Keratinocyte (primary cell): Measurements from ENCODE around the gene SREK1IP1. TPM values are rescaled to one million over a fixed set of nuclear protein-coding genes. Genes with fewer than 3 reads are reported as not detected.

Source experiments
- DNase-seq: peaks from one replicate; pipeline ENCODE4 v3.0.0-alpha.2; 2011; ENCODE audit warnings: low read depth, missing footprints, low spot score
- FAIRE-seq: peaks from 2 replicates; lab custom pipeline; 2011; peaks lifted over from hg19 to GRCh38; lab: Jason Lieb, UNC
- H2AFZ ChIP-seq: 2 replicates; pipeline ENCODE4 v1.6.0; 2012; ENCODE audit warnings: low read length, control low read depth, inconsistent platforms; ENCODE audit not compliant: control insufficient read depth
- H3K27ac ChIP-seq: 2 replicates; pipeline ENCODE4 v1.5.1; 2011; ENCODE audit warnings: low read length; ENCODE audit not compliant: control insufficient read depth, insufficient read depth
- H3K27me3 ChIP-seq: 3 replicates; pipeline ENCODE4 v1.6.0; 2011; ENCODE audit warnings: low read length; ENCODE audit not compliant: control insufficient read depth, insufficient read depth; ENCODE audit errors: extremely low read depth
- H3K36me3 ChIP-seq, 2 experiments: 2 replicates in 1 of 2; 3 replicates in 1 of 2; pipeline ENCODE4 v1.5.1; 2011; ENCODE audit warnings: low read length in 2 of 2, mild to moderate bottlenecking in 1 of 2; ENCODE audit not compliant: control insufficient read depth in 2 of 2, insufficient read depth in 2 of 2; ENCODE audit errors: extremely low read depth in 1 of 2
- H3K4me1 ChIP-seq: 3 replicates; pipeline ENCODE4 v1.5.1; 2011; ENCODE audit warnings: low read length; ENCODE audit not compliant: control insufficient read depth, insufficient read depth; ENCODE audit errors: extremely low read depth
- H3K4me2 ChIP-seq: 3 replicates; pipeline ENCODE4 v1.6.0; 2011; ENCODE audit warnings: low read depth, low read length; ENCODE audit not compliant: control insufficient read depth, insufficient read depth; ENCODE audit errors: extremely low read depth
- H3K4me3 ChIP-seq, 3 experiments: fragments of 200-600 bp in 1 of 3; sonication (generic) in 1 of 3; 2 replicates in 2 of 3; 3 replicates in 1 of 3; pipeline ENCODE4 v1.5.1; 2011 to 2016; ENCODE audit warnings: low read length in 3 of 3, mild to moderate bottlenecking in 3 of 3, control low read depth in 2 of 3, inconsistent platforms in 1 of 3, low read depth in 1 of 3, mixed read lengths in 1 of 3, mixed run types in 1 of 3, moderate library complexity in 1 of 3; ENCODE audit not compliant: control insufficient read depth in 2 of 3, insufficient read depth in 2 of 3; ENCODE audit errors: extremely low read depth in 1 of 3
- H3K79me2 ChIP-seq: 2 replicates; pipeline ENCODE4 v1.6.0; 2012; ENCODE audit warnings: low read length; ENCODE audit not compliant: control insufficient read depth, insufficient read depth
- H3K9ac ChIP-seq: 3 replicates; pipeline ENCODE4 v1.6.0; 2011; ENCODE audit warnings: low read length; ENCODE audit not compliant: control insufficient read depth, insufficient read depth; ENCODE audit errors: extremely low read depth
- H3K9me1 ChIP-seq: 3 replicates; pipeline ENCODE4 v1.6.0; 2011; ENCODE audit warnings: low read length; ENCODE audit not compliant: control insufficient read depth, insufficient read depth; ENCODE audit errors: extremely low read depth
- H3K9me3 ChIP-seq: 2 replicates; pipeline ENCODE4 v1.5.1; 2012; ENCODE audit warnings: low read depth, low read length; ENCODE audit not compliant: control insufficient read depth
- H4K20me1 ChIP-seq: 3 replicates; pipeline ENCODE4 v1.6.0; 2011; ENCODE audit warnings: low read length; ENCODE audit not compliant: control insufficient read depth, insufficient read depth; ENCODE audit errors: extremely low read depth
- EZH2 ChIP-seq: IDR thresholded peaks from one replicate; pipeline ENCODE4 v1.6.1; 2012; ENCODE audit warnings: inconsistent platforms, mild to moderate bottlenecking, low read length, moderate library complexity
- dilution Hi-C: fragments of 300-500 bp; cut with MboI; formaldehyde crosslinking; loops from one replicate; pipeline ENCODE4 v1.7.0; 2020; ENCODE audit warnings: low sequenced_read_pairs; ENCODE audit not compliant: extremely low pct_ligation_motif_present
- polyA plus RNA-seq, 5 experiments: library from polyadenylated mRNA; depleted of rRNA in 3 of 5; stranded (reverse) in 3 of 5; stranded (forward) in 1 of 5; unstranded in 1 of 5; fragments of >200 nt; gene quantifications; 1 replicate in 1 of 5; 2 replicates in 3 of 5; 3 replicates in 1 of 5; pipeline versions ENCODE4 v1.2.1 to v1.2.3, GENCODE V29; 2011 to 2012; ENCODE audit warnings: missing spikeins in 2 of 5, low read depth in 1 of 5, low replicate concordance in 1 of 5
- TF ChIP-seq, protein P1 (sequence below), 3 experiments: IDR thresholded peaks in 1 of 3; conservative IDR thresholded peaks in 1 of 3; optimal IDR thresholded peaks in 1 of 3; 2 replicates in 2 of 3; 3 replicates in 1 of 3; pipeline versions ENCODE3 to v1.5.1; 2011; ENCODE audit warnings: low read length in 3 of 3, mild to moderate bottlenecking in 3 of 3, moderate library complexity in 2 of 3, control low read depth in 1 of 3, inconsistent platforms in 1 of 3; ENCODE audit not compliant: insufficient read depth in 2 of 3; ENCODE audit errors: extremely low read depth in 1 of 3

The SREK1IP1 gene
- polyA plus RNA-seq, 1 donor (not counting 4 experiments of a cell fraction or from before 2014, with no cell fraction given) = 10.8 TPM

DNA sequence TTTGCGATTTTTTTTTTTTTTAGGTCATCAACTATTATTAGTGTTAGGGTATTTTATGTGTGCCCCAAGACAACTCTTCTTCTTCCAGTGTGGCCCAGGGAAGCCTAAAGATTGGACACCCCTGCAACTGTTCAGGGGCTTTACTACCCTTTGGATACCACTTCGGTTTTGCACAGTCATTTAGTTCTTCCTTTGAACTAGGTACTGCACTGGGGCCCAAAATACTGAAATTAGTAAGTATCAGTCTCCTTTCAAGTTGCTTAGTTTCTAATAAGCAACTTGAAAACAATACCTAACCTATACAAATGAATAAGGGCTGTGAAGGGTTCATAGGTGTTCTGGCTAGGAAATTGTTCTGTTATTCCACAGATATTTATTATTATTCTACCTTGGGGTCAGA lies 45.6 kb upstream of the SREK1IP1 start:
- Histone ChIP-seq H3K4me2 (no peak overlapping the region), H4K20me1 (no peaks in the 10 kb centered on the region), H3K4me3 (no peak overlapping the region), H3K79me2 (no peaks in the 10 kb centered on the region), H3K36me3 (no peaks in the 10 kb centered on the region), H3K9ac (no peak overlapping the region), H3K9me1 (no peaks in the 10 kb centered on the region), H2AFZ (no peak overlapping the region), H3K4me1 (no peaks in the 10 kb centered on the region), H3K9me3 (no peaks in the 10 kb centered on the region), H3K27ac (no peak overlapping the region), H3K27me3 (no peaks in the 10 kb centered on the region)
- TF ChIP-seq, protein P1, sequence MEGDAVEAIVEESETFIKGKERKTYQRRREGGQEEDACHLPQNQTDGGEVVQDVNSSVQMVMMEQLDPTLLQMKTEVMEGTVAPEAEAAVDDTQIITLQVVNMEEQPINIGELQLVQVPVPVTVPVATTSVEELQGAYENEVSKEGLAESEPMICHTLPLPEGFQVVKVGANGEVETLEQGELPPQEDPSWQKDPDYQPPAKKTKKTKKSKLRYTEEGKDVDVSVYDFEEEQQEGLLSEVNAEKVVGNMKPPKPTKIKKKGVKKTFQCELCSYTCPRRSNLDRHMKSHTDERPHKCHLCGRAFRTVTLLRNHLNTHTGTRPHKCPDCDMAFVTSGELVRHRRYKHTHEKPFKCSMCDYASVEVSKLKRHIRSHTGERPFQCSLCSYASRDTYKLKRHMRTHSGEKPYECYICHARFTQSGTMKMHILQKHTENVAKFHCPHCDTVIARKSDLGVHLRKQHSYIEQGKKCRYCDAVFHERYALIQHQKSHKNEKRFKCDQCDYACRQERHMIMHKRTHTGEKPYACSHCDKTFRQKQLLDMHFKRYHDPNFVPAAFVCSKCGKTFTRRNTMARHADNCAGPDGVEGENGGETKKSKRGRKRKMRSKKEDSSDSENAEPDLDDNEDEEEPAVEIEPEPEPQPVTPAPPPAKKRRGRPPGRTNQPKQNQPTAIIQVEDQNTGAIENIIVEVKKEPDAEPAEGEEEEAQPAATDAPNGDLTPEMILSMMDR (optimal IDR thresholded peaks at IDR 0.05 in 1 of 3, IDR thresholded peaks at IDR 0.05 in 1 of 3, conservative IDR thresholded peaks at IDR 0.05 in 1 of 3; ENCODE audit: extremely low read depth in 1 of 3, insufficient read depth in 2 of 3, low read length in 3 of 3) = no peak
- no peak for TF ChIP-seq EZH2
- DNase-seq = no peak
- FAIRE-seq = no peak
- dilution Hi-C loops = no loop called here

DNA sequence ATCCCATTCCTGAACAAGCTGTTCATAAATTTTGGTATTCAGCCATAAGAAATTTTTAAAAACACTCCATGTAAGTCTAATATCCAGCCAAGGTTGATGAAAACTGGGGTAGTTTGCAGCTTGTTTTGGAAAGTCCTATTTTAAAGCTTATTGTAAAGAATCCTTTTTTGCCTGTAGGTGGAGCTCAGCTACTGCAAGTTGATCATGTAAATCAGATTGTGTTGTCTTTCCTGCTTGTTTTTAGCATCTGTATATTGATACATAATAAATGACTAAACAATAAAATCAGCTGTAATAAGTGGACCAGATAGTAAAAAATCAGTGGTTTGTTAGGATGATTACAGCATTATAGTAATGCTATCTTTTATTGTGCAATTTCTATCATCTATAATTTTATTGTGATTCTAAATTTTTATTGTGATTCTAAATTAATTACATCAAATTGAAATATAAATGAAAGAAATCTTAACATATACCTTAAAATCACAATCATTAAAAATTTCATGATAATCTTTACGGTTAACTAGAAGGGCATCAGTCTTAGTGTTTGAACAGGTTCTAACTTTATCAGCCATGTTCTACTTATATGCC lies 42.7 kb upstream of the SREK1IP1 start:
- H2AFZ ChIP-seq = no peak overlapping the region
- no peaks in the 10 kb centered on the region for H3K36me3 ChIP-seq
- H3K27me3 ChIP-seq = no peaks in the 10 kb centered on the region
- no peaks in the 10 kb centered on the region for H3K4me1 ChIP-seq
- no peak overlapping the region for H3K9ac ChIP-seq
- TF ChIP-seq, protein P1 (optimal IDR thresholded peaks at IDR 0.05 in 1 of 3, IDR thresholded peaks at IDR 0.05 in 1 of 3, conservative IDR thresholded peaks at IDR 0.05 in 1 of 3; ENCODE audit: extremely low read depth in 1 of 3, insufficient read depth in 2 of 3, low read length in 3 of 3) = peak in 2 of 3 experiments; percentile 45 to 49
- TF ChIP-seq EZH2 = no peak
- H3K9me1 ChIP-seq = no peaks in the 10 kb centered on the region
- dilution Hi-C loops = no loop called here
- DNase-seq = peak; percentile 25
- H3K79me2 ChIP-seq = no peaks in the 10 kb centered on the region
- H3K27ac ChIP-seq = no peak overlapping the region
- no peak overlapping the region for H3K4me2 ChIP-seq
- peak; percentile 68 for FAIRE-seq
- H3K4me3 ChIP-seq = no peak overlapping the region
- H3K9me3 ChIP-seq = no peaks in the 10 kb centered on the region
- no peaks in the 10 kb centered on the region for H4K20me1 ChIP-seq
